Nephron progenitor cell (in vitro differentiated cells): Measurements from ENCODE around the gene FPR2.

Experiments
- DNase-seq: peaks from one replicate; pipeline ENCODE4 v3.0.0; 2021
- H3K27ac Mint-ChIP-seq: 2 replicates; pipeline ENCODE4 v1.8.0; 2021; ENCODE audit warnings: mild to moderate bottlenecking, moderate library complexity, mixed read lengths
- H3K27me3 Mint-ChIP-seq: 2 replicates; pipeline ENCODE4 v1.8.0; 2021; ENCODE audit warnings: mild to moderate bottlenecking, low read depth, mixed read lengths; ENCODE audit not compliant: poor library complexity
- H3K36me3 Mint-ChIP-seq: 2 replicates; pipeline ENCODE4 v1.8.0; 2021; ENCODE audit warnings: low read depth, mixed read lengths
- H3K4me1 Mint-ChIP-seq: 2 replicates; pipeline ENCODE4 v1.8.0; 2021; ENCODE audit warnings: mixed read lengths
- H3K4me3 Mint-ChIP-seq: 2 replicates; pipeline ENCODE4 v1.8.0; 2021; ENCODE audit warnings: mild to moderate bottlenecking, moderate library complexity, mixed read lengths
- H3K9me3 Mint-ChIP-seq: 2 replicates; pipeline ENCODE4 v1.8.0; 2021; ENCODE audit warnings: mild to moderate bottlenecking, moderate library complexity, mixed read lengths
- TF ChIP-seq, protein P1 (sequence below): fragments of 200-600 bp; sonication (generic); IDR thresholded peaks from 2 replicates; pipeline ENCODE4 v1.5.0; 2021; ENCODE audit warnings: antibody characterized with exemption

The FPR2 gene

DNA sequence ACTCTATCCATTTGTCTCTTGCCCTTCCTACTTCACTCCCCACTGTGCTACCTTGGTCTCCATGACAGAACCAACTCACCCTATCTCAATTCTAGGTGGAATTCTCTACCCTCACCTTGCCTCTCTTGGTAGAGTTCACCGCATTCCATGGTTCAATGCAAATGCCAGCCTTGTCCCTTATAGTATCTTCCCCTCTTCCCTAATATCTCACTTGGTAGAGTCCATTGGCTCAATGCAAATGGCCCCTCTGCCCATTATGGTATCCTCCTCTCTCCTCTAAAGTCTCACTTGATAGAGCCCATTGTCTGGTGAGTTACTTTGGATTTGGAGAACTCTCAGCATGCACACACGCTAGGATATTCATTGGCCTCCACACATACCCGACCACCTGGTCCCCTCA is 45.1 kb upstream of the FPR2 start:
- Mint-ChIP-seq H3K9me3 (peaks cover 23% of the 10 kb centered on the region), H3K4me1 (no peaks in the 10 kb centered on the region), H3K36me3 (peaks cover 5% of the 10 kb centered on the region), H3K27me3 (peaks cover 64% of the 10 kb centered on the region), H3K27ac (no peak overlapping the region), H3K4me3 (no peak overlapping the region)
- no peak for DNase-seq
- TF ChIP-seq, protein P1, sequence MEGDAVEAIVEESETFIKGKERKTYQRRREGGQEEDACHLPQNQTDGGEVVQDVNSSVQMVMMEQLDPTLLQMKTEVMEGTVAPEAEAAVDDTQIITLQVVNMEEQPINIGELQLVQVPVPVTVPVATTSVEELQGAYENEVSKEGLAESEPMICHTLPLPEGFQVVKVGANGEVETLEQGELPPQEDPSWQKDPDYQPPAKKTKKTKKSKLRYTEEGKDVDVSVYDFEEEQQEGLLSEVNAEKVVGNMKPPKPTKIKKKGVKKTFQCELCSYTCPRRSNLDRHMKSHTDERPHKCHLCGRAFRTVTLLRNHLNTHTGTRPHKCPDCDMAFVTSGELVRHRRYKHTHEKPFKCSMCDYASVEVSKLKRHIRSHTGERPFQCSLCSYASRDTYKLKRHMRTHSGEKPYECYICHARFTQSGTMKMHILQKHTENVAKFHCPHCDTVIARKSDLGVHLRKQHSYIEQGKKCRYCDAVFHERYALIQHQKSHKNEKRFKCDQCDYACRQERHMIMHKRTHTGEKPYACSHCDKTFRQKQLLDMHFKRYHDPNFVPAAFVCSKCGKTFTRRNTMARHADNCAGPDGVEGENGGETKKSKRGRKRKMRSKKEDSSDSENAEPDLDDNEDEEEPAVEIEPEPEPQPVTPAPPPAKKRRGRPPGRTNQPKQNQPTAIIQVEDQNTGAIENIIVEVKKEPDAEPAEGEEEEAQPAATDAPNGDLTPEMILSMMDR, result no peak

DNA sequence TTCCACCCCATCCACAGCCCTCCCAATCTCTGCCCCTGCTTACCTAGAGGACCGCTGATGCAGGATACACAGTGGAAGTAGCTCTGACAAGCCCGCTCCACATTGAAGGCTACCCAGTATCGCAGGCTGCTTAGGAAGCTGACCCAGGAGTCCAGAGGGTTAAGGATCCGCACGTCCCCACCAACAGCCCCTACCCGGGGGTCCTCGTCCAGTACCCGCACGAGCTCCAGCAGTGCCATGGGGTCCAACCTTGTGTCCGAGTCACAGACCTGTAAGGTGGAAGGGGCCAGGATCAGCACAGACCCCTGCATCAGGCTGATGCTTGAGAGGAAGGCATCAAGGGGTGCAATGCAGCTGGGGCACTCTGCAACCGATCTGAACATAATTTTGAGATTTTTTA is 44.1 kb upstream of the FPR2 start:
- Mint-ChIP-seq H3K36me3 (peaks cover 5% of the 10 kb centered on the region), H3K27me3 (peaks cover 72% of the 10 kb centered on the region), H3K4me1 (no peaks in the 10 kb centered on the region), H3K9me3 (peaks cover 25% of the 10 kb centered on the region), H3K4me3 (no peak overlapping the region), H3K27ac (no peak overlapping the region)
- DNase-seq, result no peak
- TF ChIP-seq, protein P1, result no peak

DNA sequence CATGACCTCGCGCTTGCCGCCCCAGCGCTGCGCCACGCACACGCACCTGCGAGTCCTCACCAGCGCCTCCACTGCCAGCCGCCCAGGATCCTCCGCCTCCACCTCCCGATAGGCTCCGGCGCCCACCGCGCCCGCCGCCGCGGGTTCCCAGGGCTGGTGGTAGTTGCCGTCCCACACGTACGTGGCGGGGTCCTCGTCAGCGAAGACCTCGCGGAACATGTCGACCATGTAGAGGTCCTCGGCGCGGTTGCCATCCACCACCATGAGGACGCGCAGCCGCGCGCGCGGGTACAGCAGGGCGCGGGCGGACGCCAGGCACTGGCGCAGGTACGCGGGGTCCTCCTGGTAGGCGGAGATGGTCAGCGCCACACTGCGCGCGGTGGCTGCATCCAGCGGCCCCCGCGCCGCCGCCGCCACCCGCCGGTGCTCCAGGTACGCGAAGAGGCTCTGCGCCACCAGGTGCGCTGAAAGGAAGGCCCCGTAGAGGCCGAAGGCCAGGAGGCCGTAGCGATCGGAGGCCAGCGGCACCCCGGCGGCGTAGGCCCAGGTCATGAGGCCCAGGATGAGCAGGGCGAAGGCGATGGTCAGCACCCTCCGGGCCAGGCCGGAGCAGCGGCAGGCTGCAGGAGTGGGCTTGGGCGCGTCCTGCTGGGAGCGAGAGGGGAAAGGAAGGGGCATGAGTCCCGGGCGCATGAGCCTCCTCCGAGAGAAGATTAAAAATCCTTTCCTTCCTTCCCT is 41.6 kb upstream of the FPR2 start:
- TF ChIP-seq, protein P1, result no peak
- H3K36me3 Mint-ChIP-seq, result peaks cover 5% of the 10 kb centered on the region
- no peak overlapping the region for H3K27ac Mint-ChIP-seq
- peaks cover 28% of the 10 kb centered on the region for H3K9me3 Mint-ChIP-seq
- H3K27me3 Mint-ChIP-seq, result peaks cover 85% of the 10 kb centered on the region
- H3K4me3 Mint-ChIP-seq, result peak overlapping the region; percentile 69
- peaks cover 5% of the 10 kb centered on the region for H3K4me1 Mint-ChIP-seq
- DNase-seq, result peak; percentile 15

DNA sequence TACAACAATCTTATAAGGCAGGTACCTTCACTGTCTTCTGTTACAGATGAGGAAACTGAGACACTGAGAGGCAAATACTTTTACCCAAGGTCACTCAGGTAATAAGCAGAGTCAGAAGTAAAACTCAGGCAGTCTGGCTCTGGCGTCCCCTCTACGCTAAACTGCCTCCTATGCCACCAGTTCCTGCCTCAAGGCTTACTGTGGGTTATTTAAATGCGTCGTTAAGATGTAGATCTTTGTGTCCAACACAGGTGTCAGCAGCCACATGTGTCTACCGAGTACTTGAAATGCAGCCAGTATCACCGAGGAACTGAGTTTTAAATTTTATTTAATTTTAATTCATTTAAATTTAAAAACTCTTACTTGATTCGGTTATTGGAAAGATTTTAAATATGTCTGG is 39.1 kb upstream of the FPR2 start:
- Mint-ChIP-seq H3K27me3 (peaks cover 76% of the 10 kb centered on the region), H3K36me3 (peaks cover 5% of the 10 kb centered on the region), H3K9me3 (peaks cover 35% of the 10 kb centered on the region), H3K4me3 (no peak overlapping the region), H3K4me1 (peaks cover 12% of the 10 kb centered on the region), H3K27ac (no peak overlapping the region)
- no peak for DNase-seq
- TF ChIP-seq, protein P1, result no peak

DNA sequence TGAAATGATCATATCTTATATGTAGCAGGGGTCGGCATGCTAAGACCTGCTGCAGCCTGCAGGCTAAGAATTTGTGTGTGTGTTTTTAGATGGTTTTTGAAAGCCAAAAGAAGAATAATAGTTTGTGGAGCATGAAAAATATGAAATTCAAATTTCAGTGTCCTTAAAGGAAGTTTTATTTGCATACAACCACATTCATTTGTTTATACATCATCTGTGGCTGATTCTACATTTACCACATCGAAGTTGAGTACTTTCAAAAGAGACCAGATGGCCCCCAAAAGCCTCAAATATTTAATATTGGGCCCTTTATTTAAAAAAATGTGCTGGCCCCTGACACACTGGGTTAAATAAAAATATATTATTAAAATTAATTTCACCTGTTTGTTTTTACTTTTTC is 38.5 kb upstream of the FPR2 start:
- H3K36me3 Mint-ChIP-seq, result peaks cover 5% of the 10 kb centered on the region
- H3K27ac Mint-ChIP-seq, result no peak overlapping the region
- H3K4me1 Mint-ChIP-seq, result peaks cover 12% of the 10 kb centered on the region
- TF ChIP-seq, protein P1, result no peak
- H3K4me3 Mint-ChIP-seq, result no peak overlapping the region
- H3K9me3 Mint-ChIP-seq, result peaks cover 40% of the 10 kb centered on the region
- DNase-seq, result no peak
- H3K27me3 Mint-ChIP-seq, result peaks cover 72% of the 10 kb centered on the region

DNA sequence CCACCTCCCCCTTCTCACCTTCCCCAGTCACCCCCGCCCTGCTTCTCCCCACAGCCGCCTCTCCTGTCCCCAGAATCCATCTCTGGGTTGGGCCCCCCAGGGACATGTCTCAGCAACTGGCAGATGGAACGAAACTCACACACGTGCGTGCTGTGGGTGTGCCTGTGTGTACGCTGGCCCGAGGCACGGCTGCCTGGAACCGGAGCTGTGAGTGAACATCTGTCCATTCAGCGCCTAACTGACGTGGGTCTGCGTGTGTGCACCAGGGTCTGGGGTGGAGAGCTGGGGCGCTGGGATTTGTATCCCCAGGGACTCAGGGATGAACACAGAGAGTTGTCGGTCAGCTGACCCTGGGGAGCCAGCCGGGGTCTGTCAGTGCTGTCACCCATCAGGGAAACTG is 36.4 kb upstream of the FPR2 start:
- no peak overlapping the region for H3K4me3 Mint-ChIP-seq
- TF ChIP-seq, protein P1, result no peak
- peaks cover 12% of the 10 kb centered on the region for H3K4me1 Mint-ChIP-seq
- no peak overlapping the region for H3K27ac Mint-ChIP-seq
- H3K9me3 Mint-ChIP-seq, result peaks cover 42% of the 10 kb centered on the region
- DNase-seq, result no peak
- peaks cover 63% of the 10 kb centered on the region for H3K27me3 Mint-ChIP-seq
- no peaks in the 10 kb centered on the region for H3K36me3 Mint-ChIP-seq
